Bone marrow (tissue), 2 donors: ENCODE data around the gene LIN37.
A peak's percentile ranks its signal among the peaks of the same experiment; 100 is the strongest.

ENCODE experiments used
- DNase-seq, 2 donors: peaks; one replicate each; lab custom pipeline; 2025; lab: John Stamatoyannopoulos, UW

The LIN37 gene

GRCh38 chr19:35748106-35749020 lies at the start of gene LIN37:
LIN37 (plus strand) TSS chr19:35748576; CDS start chr19:35748725, 149 bp downstream.
- DNase-seq: peak; percentile 86 to 99

GRCh38 chr19:35702223-35703012 lies 46.0 kb upstream of the LIN37 start:
- peak; percentile 30 to 91 for DNase-seq

GRCh38 chr19:35703343-35703742 lies 45.0 kb upstream of the LIN37 start:
- DNase-seq: no peak

- no peak for DNase-seq
Measured at GRCh38 chr19:35704218-35704617, 44.2 kb upstream of the LIN37 start, which contains the start of gene ZBTB32. ZBTB32 (plus strand) TSS chr19:35704558; CDS start chr19:35714627, 10,069 bp downstream.

- DNase-seq: no peak
Measured at GRCh38 chr19:35708391-35708790, 40.0 kb upstream of the LIN37 start.

- DNase-seq: no peak
Measured at GRCh38 chr19:35710784-35711723, 37.3 kb upstream of the LIN37 start.

GRCh38 chr19:35712567-35713505 lies 35.5 kb upstream of the LIN37 start:
- DNase-seq: no peak

GRCh38 chr19:35713506-35713850 lies 34.9 kb upstream of the LIN37 start:
- DNase-seq: no peak

- no peak for DNase-seq
Measured at GRCh38 chr19:35713904-35714495, 34.4 kb upstream of the LIN37 start.

GRCh38 chr19:35714601-35715354 lies 33.6 kb upstream of the LIN37 start:
- DNase-seq: no peak

- DNase-seq: no peak
Measured at GRCh38 chr19:35715355-35715809, 33.0 kb upstream of the LIN37 start.

GRCh38 chr19:35715981-35716800 lies 32.2 kb upstream of the LIN37 start:
- no peak for DNase-seq

GRCh38 chr19:35716801-35717664 lies 31.3 kb upstream of the LIN37 start:
- DNase-seq: peak; percentile 85 to 93

GRCh38 chr19:35717665-35718344 lies 30.6 kb upstream of the LIN37 start, which contains the start of gene KMT2B:
KMT2B (plus strand) TSS chr19:35718003; CDS start chr19:35718019, 16 bp downstream.
- DNase-seq: peak in 1 of 2 donors; percentile 84

- DNase-seq: no peak
Measured at GRCh38 chr19:35718345-35719041, 29.9 kb upstream of the LIN37 start.
